IPS DF 6.9 (cell line): ENCODE results near the gene TMEM229B.
A peak's percentile ranks its signal among the peaks of the same experiment; 100 is the strongest.

Experiments
- DNase-seq: peaks from one replicate; pipeline ENCODE4 v3.0.0-alpha.2; 2013; ENCODE audit warnings: low read depth, low spot score
- H3K27ac ChIP-seq: one replicate; pipeline ENCODE4 v1.5.1; 2013; ENCODE audit warnings: low read length, control low read depth
- H3K27me3 ChIP-seq: 2 replicates; pipeline ENCODE4 v1.6.1; 2013; ENCODE audit warnings: mild to moderate bottlenecking, low read length; ENCODE audit not compliant: control insufficient read depth, insufficient read depth
- H3K36me3 ChIP-seq: 2 replicates; pipeline ENCODE4 v1.6.1; 2013; ENCODE audit warnings: low read length; ENCODE audit not compliant: control insufficient read depth, insufficient read depth
- H3K4me1 ChIP-seq: 2 replicates; pipeline ENCODE4 v1.6.1; 2013; ENCODE audit warnings: low read length; ENCODE audit not compliant: control insufficient read depth, insufficient read depth
- H3K4me3 ChIP-seq: 2 replicates; pipeline ENCODE4 v1.5.1; 2013; ENCODE audit warnings: mild to moderate bottlenecking, low read length
- H3K9me3 ChIP-seq: 2 replicates; pipeline ENCODE4 v1.6.1; 2013; ENCODE audit warnings: low read length, inconsistent platforms; ENCODE audit not compliant: control insufficient read depth, insufficient read depth
- whole genome bisulfite sequencing: extraction: QIAGEN DNeasy Blood & Tissue Kit; methylation state at CpG from one replicate; pipeline ENCODE4 v1.1.7; 2013; ENCODE audit warnings: mixed read lengths, missing lambda C conversion rate; ENCODE audit not compliant: insufficient read length, insufficient coverage; 5-methylcytosine and 5-hydroxymethylcytosine counted together

The TMEM229B gene

GRCh38 chr14:67515386-67516079, 27.0 kb upstream of the TMEM229B start:
- H3K9me3 ChIP-seq: no peaks in the 10 kb centered on the region
- no peaks in the 10 kb centered on the region for H3K36me3 ChIP-seq
- H3K27ac ChIP-seq: no peak overlapping the region
- no CpG with 5 or more reads among the region's 45 CpGs for WGBS
- peak overlapping the region; percentile 89; the same call in 1 of the 2 replicates for H3K4me3 ChIP-seq
- DNase-seq: no peak
- peaks cover 20% of the 10 kb centered on the region; the same call in 1 of the 2 replicates for H3K27me3 ChIP-seq
- no peaks in the 10 kb centered on the region; the same call in 1 of the 2 replicates for H3K4me1 ChIP-seq

- Histone ChIP-seq H3K4me1 (no peaks in the 10 kb centered on the region; the same call in 1 of the 2 replicates), H3K4me3 (peak overlapping the region; percentile 89), H3K36me3 (no peaks in the 10 kb centered on the region), H3K9me3 (no peaks in the 10 kb centered on the region), H3K27me3 (peaks cover 20% of the 10 kb centered on the region; the same call in 1 of the 2 replicates), H3K27ac (no peak overlapping the region)
- no peak for DNase-seq
- WGBS: no CpG with 5 or more reads among the region's 75 CpGs
Measured at GRCh38 chr14:67514650-67515385, 26.3 kb upstream of the TMEM229B start.

- no peaks in the 10 kb centered on the region; the same call in 1 of the 2 replicates for H3K4me1 ChIP-seq
- peak overlapping the region; percentile 89; the same call in 1 of the 2 replicates for H3K4me3 ChIP-seq
- peaks cover 20% of the 10 kb centered on the region; the same call in 1 of the 2 replicates for H3K27me3 ChIP-seq
- WGBS: no CpG with 5 or more reads among the region's 9 CpGs
- no peaks in the 10 kb centered on the region for H3K9me3 ChIP-seq
- no peak overlapping the region for H3K27ac ChIP-seq
- no peaks in the 10 kb centered on the region for H3K36me3 ChIP-seq
- no peak for DNase-seq
Measured at GRCh38 chr14:67514203-67514607, 25.7 kb upstream of the TMEM229B start.

- DNase-seq: no peak
- H3K27ac ChIP-seq: no peak overlapping the region
- no peaks in the 10 kb centered on the region for H3K36me3 ChIP-seq
- H3K27me3 ChIP-seq: peaks cover 20% of the 10 kb centered on the region; the same call in 1 of the 2 replicates
- H3K4me3 ChIP-seq: no peak overlapping the region
- H3K4me1 ChIP-seq: no peaks in the 10 kb centered on the region; the same call in 1 of the 2 replicates
- no peaks in the 10 kb centered on the region for H3K9me3 ChIP-seq
- WGBS: no CpG with 5 or more reads among the region's 1 CpG
Measured at GRCh38 chr14:67513631-67514108, 25.1 kb upstream of the TMEM229B start.

- DNase-seq: no peak
- no peaks in the 10 kb centered on the region for H3K36me3 ChIP-seq
- peaks cover 20% of the 10 kb centered on the region; the same call in 1 of the 2 replicates for H3K27me3 ChIP-seq
- no peak overlapping the region for H3K27ac ChIP-seq
- WGBS: no CpG with 5 or more reads among the region's 8 CpGs
- no peak overlapping the region for H3K4me3 ChIP-seq
- no peaks in the 10 kb centered on the region for H3K9me3 ChIP-seq
- H3K4me1 ChIP-seq: no peaks in the 10 kb centered on the region; the same call in 1 of the 2 replicates
Measured at GRCh38 chr14:67512463-67513310, 24.2 kb upstream of the TMEM229B start.

- DNase-seq: no peak
- Histone ChIP-seq H3K4me1 (no peaks in the 10 kb centered on the region; the same call in 1 of the 2 replicates), H3K4me3 (no peak overlapping the region), H3K27ac (no peak overlapping the region), H3K27me3 (peaks cover 12% of the 10 kb centered on the region; the same call in 1 of the 2 replicates), H3K9me3 (no peaks in the 10 kb centered on the region), H3K36me3 (no peaks in the 10 kb centered on the region)
- WGBS: no CpG with 5 or more reads among the region's 3 CpGs
Measured at GRCh38 chr14:67510836-67511235, 22.3 kb upstream of the TMEM229B start.

GRCh38 chr14:67510121-67510520, 21.6 kb upstream of the TMEM229B start:
- Histone ChIP-seq H3K9me3 (no peaks in the 10 kb centered on the region), H3K4me1 (no peaks in the 10 kb centered on the region; the same call in 1 of the 2 replicates), H3K36me3 (no peaks in the 10 kb centered on the region), H3K4me3 (no peak overlapping the region), H3K27me3 (peaks cover 8% of the 10 kb centered on the region; the same call in 1 of the 2 replicates), H3K27ac (no peak overlapping the region)
- no peak for DNase-seq
- WGBS: no CpG with 5 or more reads among the region's 2 CpGs

GRCh38 chr14:67508956-67509355, 20.4 kb upstream of the TMEM229B start:
- no peaks in the 10 kb centered on the region for H3K36me3 ChIP-seq
- H3K4me1 ChIP-seq: no peaks in the 10 kb centered on the region
- DNase-seq: no peak
- no peak overlapping the region for H3K27ac ChIP-seq
- H3K4me3 ChIP-seq: no peak overlapping the region
- no CpG with 5 or more reads among the region's 3 CpGs for WGBS
- no peaks in the 10 kb centered on the region for H3K9me3 ChIP-seq
- peaks cover under 1% of the 10 kb centered on the region; the same call in 1 of the 2 replicates for H3K27me3 ChIP-seq

- no peaks in the 10 kb centered on the region for H3K9me3 ChIP-seq
Measured at GRCh38 chr14:67505254-67505653, 16.7 kb upstream of the TMEM229B start.

GRCh38 chr14:67503331-67503730, 14.8 kb upstream of the TMEM229B start:
- WGBS: no CpG with 5 or more reads among the region's 7 CpGs
- H3K36me3 ChIP-seq: no peaks in the 10 kb centered on the region
- H3K27ac ChIP-seq: no peak overlapping the region
- H3K4me3 ChIP-seq: no peak overlapping the region
- no peaks in the 10 kb centered on the region for H3K9me3 ChIP-seq
- no peaks in the 10 kb centered on the region for H3K27me3 ChIP-seq
- H3K4me1 ChIP-seq: no peaks in the 10 kb centered on the region
- no peak for DNase-seq

More at GRCh38 chr14:67505254-67505653, 16.7 kb upstream of the TMEM229B start:
- Histone ChIP-seq H3K27ac (no peak overlapping the region), H3K27me3 (no peaks in the 10 kb centered on the region), H3K36me3 (no peaks in the 10 kb centered on the region), H3K4me1 (no peaks in the 10 kb centered on the region), H3K4me3 (no peak overlapping the region)
- no CpG with 5 or more reads among the region's 1 CpG for WGBS
- no peak for DNase-seq
